Suppressor macrophage (primary cell): ENCODE data around the gene GAL3ST2.
"Not testable (repeated sequence)": the region's sequence is repeated elsewhere in the genome, so short reads cannot be mapped to it uniquely, and the experiment has no call there.

ENCODE experiments used
- DNase-seq, 4 experiments: peaks; one replicate each; pipeline ENCODE4 v3.0.0-alpha.2; 2020 to 2022

Gene GAL3ST2

GRCh38 chr2:241809383-241810306, 33.0 kb downstream of the GAL3ST2 start:
- DNase-seq, result no peak

GRCh38 chr2:241810307-241811200, 33.9 kb downstream of the GAL3ST2 start:
- no peak for DNase-seq

- no peak for DNase-seq
These were observed 34.8 kb downstream of the GAL3ST2 start for GRCh38 chr2:241811201-241811951.

GRCh38 chr2:241811952-241812729, 35.5 kb downstream of the GAL3ST2 start:
- no peak for DNase-seq

- no peak for DNase-seq
These were observed 36.4 kb downstream of the GAL3ST2 start for GRCh38 chr2:241812730-241813643.

- peak; percentile 36 to 84 (median 74) for DNase-seq
These were observed 37.2 kb downstream of the GAL3ST2 start for GRCh38 chr2:241813644-241814392.

GRCh38 chr2:241814393-241814642, 37.7 kb downstream of the GAL3ST2 start:
- no peak for DNase-seq

GRCh38 chr2:241814643-241815476, 38.2 kb downstream of the GAL3ST2 start:
- DNase-seq, result no peak

- no peak for DNase-seq
These were observed 39.1 kb downstream of the GAL3ST2 start for GRCh38 chr2:241815477-241816430.

GRCh38 chr2:241816431-241817121, 40.0 kb downstream of the GAL3ST2 start:
- no peak for DNase-seq

- peak; percentile 34 to 58 (median 55) for DNase-seq
These were observed 40.7 kb downstream of the GAL3ST2 start for GRCh38 chr2:241817126-241817820.

GRCh38 chr2:241817821-241818215, 41.2 kb downstream of the GAL3ST2 start:
- not testable (repeated sequence) for DNase-seq

- peak in 1 of 4 experiments; percentile 27 for DNase-seq
These were observed 41.8 kb downstream of the GAL3ST2 start for GRCh38 chr2:241818229-241818942.

GRCh38 chr2:241818943-241819270, 42.3 kb downstream of the GAL3ST2 start:
- peak in 2 of 4 experiments; percentile 20 to 44 for DNase-seq

- not testable (repeated sequence) for DNase-seq
These were observed 43.5 kb downstream of the GAL3ST2 start for GRCh38 chr2:241819947-241820624.
